ENCODE results near the gene KCTD19.
A peak's percentile ranks its signal among the peaks of the same experiment; 100 is the strongest.

Gene KCTD19

DNA sequence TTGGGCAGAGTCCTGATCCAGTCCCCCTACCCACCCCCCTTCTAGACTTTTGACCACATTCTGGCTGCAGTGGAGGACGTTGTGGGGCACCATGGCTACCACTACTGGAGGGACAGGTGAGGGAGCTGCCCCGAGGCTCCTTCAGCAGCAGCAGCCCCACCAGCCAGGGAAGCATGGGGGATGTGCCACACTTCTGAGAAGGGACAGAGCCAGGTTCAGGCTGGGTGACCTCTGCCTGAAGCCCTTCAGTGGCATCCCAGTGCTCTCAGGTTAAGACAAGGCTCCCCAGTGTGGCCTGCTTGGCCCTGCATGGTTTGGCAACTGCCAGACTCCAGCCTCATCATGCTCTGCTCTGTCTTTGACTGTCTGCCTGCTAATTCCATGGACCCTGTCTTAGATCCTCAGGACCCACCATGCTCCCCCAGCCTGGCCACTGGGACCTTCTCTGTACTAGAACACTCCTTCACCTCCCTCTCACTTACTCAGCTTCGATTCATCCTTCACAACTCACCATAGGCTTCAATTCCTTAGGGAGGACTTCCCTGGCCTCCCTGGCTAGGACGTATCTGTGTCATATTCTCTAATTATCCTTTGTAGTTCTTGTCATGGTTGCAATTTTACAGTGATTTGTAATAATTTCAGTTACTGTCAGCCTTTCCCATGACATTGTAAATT lies 68.9 kb downstream of the KCTD19 start:
- no peak for DNase-seq

DNA sequence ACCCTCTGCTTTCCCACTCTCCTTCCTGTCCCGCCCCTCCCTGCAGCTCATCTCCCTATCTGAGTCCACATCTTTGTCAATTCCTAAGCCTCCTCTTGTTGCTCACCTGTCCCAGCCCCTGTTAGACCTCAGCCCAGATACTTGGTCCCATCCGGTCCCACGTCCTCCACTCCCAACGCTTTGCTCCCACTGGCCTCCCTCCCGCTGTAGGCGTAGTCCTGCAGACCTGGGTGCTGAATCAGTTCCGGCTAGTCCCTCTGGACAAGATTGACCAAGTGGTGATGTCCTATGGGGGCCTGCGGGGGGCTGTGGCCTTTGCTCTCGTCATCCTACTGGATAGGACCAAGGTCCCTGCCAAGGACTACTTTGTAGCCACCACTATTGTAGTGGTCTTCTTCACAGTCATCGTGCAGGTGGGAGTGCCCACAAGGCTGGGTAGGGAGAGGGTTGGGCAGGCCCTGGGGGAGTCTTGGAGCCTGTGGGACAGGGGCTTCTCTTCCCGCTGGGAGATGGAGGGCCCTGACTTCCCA lies 69.8 kb downstream of the KCTD19 start:
- DNase-seq = no peak

GRCh38 chr16:67255553-67256221 lies 70.9 kb downstream of the KCTD19 start:
- DNase-seq = no peak

- DNase-seq = no peak
Measured at GRCh38 chr16:67254801-67255552, 71.6 kb downstream of the KCTD19 start.

DNA sequence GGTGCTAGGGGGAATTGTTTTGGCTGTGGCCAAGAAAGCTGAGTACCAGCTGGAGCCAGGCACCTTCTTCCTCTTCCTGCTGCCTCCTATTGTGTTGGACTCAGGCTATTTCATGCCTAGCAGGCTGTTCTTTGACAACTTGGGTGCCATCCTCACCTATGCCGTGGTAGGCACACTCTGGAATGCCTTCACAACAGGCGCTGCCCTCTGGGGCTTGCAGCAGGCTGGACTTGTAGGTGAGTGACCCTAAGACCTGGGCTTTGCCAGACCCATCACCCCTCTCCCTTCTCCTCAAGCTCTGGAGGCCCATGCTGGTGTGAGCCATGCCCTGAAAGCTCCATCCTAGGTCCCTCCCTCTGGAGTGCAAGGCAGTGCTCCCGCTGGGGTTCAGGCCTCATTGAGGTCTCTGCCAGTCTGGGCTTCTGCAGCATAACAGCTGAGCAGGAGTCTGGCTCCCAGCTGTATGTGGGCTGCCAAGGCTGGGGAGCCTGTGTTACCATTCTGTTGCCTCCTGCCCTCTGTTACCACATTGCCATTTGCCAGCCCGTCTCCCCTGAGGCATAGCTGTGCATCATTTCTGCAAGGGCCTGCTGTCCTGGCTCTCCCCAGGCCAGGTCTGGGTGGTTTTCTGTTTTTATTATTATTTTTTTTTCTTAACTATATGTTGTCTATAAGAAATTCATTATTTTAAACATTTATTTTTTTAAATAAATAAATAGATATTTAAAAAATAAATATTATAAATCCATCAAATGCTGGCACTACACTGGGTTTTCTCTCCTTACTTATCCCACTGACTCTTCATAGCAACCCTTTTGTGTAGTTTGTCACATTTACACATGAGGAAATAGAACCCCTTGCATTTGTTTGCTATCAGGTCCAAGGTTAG lies 73.7 kb downstream of the KCTD19 start:
- DNase-seq = no peak

- no peak for DNase-seq
Measured at GRCh38 chr16:67250045-67250327, 76.6 kb downstream of the KCTD19 start.

GRCh38 chr16:67249178-67250044 lies 77.1 kb downstream of the KCTD19 start:
- no peak for DNase-seq

DNA sequence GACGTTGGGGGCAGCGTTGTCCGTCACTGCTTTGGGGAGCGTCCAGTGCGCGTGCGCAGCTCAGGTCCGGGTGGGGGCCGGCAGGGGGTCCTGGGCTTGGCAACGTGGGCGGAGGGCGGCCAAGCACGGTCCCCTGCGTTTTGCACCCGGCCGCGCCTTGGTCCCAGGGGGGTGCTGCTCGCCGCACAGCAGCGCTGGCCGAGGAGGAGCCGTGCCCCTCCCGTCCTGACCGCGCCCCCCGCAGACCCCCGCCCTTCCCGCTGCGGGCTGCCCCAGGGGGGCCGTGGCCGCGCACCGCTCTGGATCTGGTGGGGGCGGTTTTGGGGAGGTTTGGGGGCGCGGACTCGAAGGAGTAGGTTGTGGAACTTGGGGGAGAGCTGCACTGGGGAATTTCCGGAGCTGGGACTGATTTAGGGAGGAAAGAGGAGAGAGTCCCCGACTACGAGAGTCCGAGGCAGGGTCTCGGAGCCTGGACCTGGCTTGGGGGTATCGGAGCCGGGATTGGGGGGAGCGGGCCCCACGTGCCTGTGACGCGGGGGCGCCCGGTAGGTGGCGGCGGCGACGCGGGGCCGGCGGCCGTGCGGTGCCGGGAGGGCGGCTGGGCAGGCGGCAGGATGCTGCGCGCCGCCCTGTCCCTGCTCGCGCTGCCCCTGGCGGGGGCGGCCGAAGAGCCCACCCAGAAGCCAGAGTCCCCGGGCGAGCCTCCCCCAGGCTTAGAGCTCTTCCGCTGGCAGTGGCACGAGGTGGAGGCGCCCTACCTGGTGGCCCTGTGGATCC lies 78.0 kb downstream of the KCTD19 start, which contains the start of gene SLC9A5:
TSS of gene SLC9A5 (plus strand) at position 579 of the 777 bp plus-strand sequence. CDS start at position 615, 36 bp downstream.
- no peak for DNase-seq

DNA sequence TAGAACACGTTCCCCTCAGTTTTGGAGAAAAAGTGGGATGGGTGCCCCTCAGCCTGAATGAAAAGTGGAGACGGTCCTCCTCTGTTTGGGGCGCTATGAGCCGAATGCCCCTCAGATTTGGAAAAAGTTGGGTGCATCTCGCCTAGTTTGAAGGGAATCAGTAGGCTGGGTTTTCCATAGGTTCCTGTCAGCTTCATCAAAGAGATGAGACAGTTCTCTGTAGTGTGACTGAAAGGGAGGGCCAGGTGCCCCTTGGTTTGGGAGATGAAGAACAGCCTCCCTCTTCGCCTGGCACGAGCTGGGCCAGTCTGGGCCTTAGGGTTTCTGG lies 78.5 kb downstream of the KCTD19 start:
- no peak for DNase-seq

- peak; percentile 13 for DNase-seq
Measured at GRCh38 chr16:67247192-67248072, 79.1 kb downstream of the KCTD19 start, which contains the start of gene FHOD1. Gene FHOD1 (minus strand): TSS chr16:67247481. CDS start chr16:67247410, 71 bp downstream.

DNA sequence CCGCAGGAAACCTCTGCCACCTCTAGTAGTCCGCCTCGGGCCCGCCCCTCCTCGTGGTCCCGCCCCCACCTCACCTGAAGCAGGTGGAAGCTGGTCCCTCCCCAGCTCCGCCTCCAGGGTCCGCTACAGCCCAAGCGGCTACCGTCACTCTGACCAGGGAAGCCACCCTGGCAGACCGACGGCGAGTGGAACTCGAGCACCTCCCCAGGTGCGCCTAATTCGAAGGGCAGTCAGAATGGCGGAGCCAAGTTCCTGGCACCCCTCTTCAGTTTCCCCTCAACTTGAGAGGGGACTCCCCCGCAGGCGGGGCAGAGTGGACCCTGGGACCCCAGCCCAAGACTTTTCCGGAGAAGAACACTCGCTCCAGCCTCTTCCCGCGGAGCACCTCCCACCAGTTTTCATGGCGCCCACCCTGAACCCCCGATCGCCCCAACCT lies 79.8 kb downstream of the KCTD19 start:
- no peak for DNase-seq

GRCh38 chr16:67246081-67246755 lies 80.3 kb downstream of the KCTD19 start:
- no peak for DNase-seq

- no peak for DNase-seq
Measured at GRCh38 chr16:67245674-67246080, 80.9 kb downstream of the KCTD19 start.

DNA sequence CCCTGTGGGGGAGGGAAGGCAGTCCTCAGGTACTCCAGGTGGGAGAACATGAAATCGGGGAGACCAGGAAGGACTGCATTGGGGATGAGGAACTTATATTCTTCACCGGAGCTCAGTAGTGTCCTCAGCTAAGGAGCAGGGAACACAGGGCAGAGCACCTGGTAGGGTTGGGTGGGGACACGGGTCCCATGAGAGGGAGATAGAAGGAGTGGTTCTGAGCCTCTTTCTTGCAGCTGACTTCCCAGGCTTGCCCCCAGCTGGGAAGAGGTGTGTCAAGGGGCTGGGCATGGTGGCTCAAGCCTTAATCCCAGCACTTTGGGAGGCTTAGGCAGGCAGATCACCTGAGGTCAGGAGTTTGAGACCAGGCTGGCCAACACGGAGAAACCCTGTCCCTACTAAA lies 81.4 kb downstream of the KCTD19 start:
- no peak for DNase-seq

GRCh38 chr16:67244387-67245185 lies 82.0 kb downstream of the KCTD19 start:
- no peak for DNase-seq

GRCh38 chr16:67243481-67243880 lies 83.1 kb downstream of the KCTD19 start:
- no peak for DNase-seq

- DNase-seq = no peak
Measured at GRCh38 chr16:67242138-67242730, 84.3 kb downstream of the KCTD19 start.
